Measurements from ENCODE around the gene HELT. TPM values are rescaled to one million over a fixed set of nuclear protein-coding genes. Genes with fewer than 3 reads are reported as not detected.

Gene HELT
- total and polyA plus RNA-seq, 2 donors (not counting 3 experiments of a cell fraction or from before 2014, with no cell fraction given): not detected

- Histone ChIP-seq H3K4me1 (ENCODE audit: control insufficient read depth, extremely low read depth, insufficient read depth, low read length) (no peaks in the 10 kb centered on the region), H3K9me1 (replicated peaks; ENCODE audit: control insufficient read depth, extremely low read depth, insufficient read depth, low read length) (no peaks in the 10 kb centered on the region), H3K79me2 (ENCODE audit: control insufficient read depth, insufficient read depth, low read length) (no peaks in the 10 kb centered on the region), H3K4me2 (ENCODE audit: insufficient read depth, low read length) (no peak overlapping the region), H3K4me3 (replicated peaks in 1 of 3; ENCODE audit: insufficient read depth in 1 of 3, low read depth in 1 of 3, low read length in 3 of 3) (no peak overlapping the region), H3K9me3 (replicated peaks; ENCODE audit: control insufficient read depth, insufficient read depth, low read length) (no peaks in the 10 kb centered on the region), H3K36me3 (ENCODE audit: control insufficient read depth in 2 of 2, extremely low read depth in 1 of 2, insufficient read depth in 2 of 2, low read length in 2 of 2) (no peaks in the 10 kb centered on the region), H3K9ac (replicated peaks; ENCODE audit: extremely low read depth, insufficient read depth, low read length) (no peak overlapping the region), H2AFZ (ENCODE audit: low read depth, low read length) (no peak overlapping the region), H4K20me1 (replicated peaks; ENCODE audit: control insufficient read depth, extremely low read depth, insufficient read depth, low read length) (no peaks in the 10 kb centered on the region), H3K27me3 (ENCODE audit: control insufficient read depth in 2 of 2, insufficient read depth in 2 of 2, low read length in 2 of 2) (no peaks in the 10 kb centered on the region), H3K27ac (ENCODE audit: insufficient read depth, low read depth, low read length) (no peak overlapping the region)
- dilution Hi-C loops (cut with MboI; ENCODE audit: extremely low pct_ligation_motif_present, low sequenced_read_pairs) (no loop called here), intact Hi-C loops (cut with micrococcal nuclease) (no loop called here)
- TF ChIP-seq FOS (IDR thresholded peaks at IDR 0.05; ENCODE audit: borderline replicate concordance, insufficient read depth, low read length) (no peak), CTCF (IDR thresholded peaks at IDR 0.05; ENCODE audit: extremely low read depth in 1 of 2, insufficient read depth in 1 of 2, low read depth in 1 of 2, low read length in 2 of 2) (no peak), MYC (IDR thresholded peaks at IDR 0.05; ENCODE audit: low read depth, low read length) (no peak), JUN (IDR thresholded peaks at IDR 0.05; ENCODE audit: borderline replicate concordance, insufficient read depth, insufficient read length, low read depth) (no peak), POLR2A (IDR thresholded peaks at IDR 0.05; ENCODE audit: low read depth, low read length) (no peak), POLR2AphosphoS5 (IDR thresholded peaks at IDR 0.05; ENCODE audit: insufficient read depth, low read depth, low read length) (no peak), EZH2 (IDR thresholded peaks at IDR 0.05; ENCODE audit: borderline replicate concordance, low read depth, low read length, severe bottlenecking) (no peak), GATA2 (IDR thresholded peaks at IDR 0.05; ENCODE audit: insufficient read depth, insufficient read length, low read depth, low read length) (no peak), MAX (IDR thresholded peaks at IDR 0.05; ENCODE audit: insufficient read depth, insufficient read length) (no peak)
- FAIRE-seq (no peak), DNase-seq (ENCODE audit: low read depth, low spot score) (no peak)
- BruUV-seq (replicated peaks): no TSS peak
- CTCF ChIA-PET: interaction anchor here (1.0 kb wide), 1 partner anchor 247 kb away, joined by 3 read pairs; no protein-coding TSS in a partner anchor
- POLR2A ChIA-PET: no interaction called here
These were observed 25.9 kb upstream of the HELT start for GRCh38 chr4:184992422-184992821.

All from endothelial cell of umbilical vein (primary cell).